Epithelial cell of esophagus (primary cell): ENCODE measurements around the gene TMEM131L.
"Not testable (repeated sequence)": the region's sequence is repeated elsewhere in the genome, so short reads cannot be mapped to it uniquely, and the experiment has no call there.

ENCODE experiments used
- DNase-seq: peaks from one replicate; pipeline ENCODE4 v3.0.0; 2010; ENCODE audit warnings: low read depth
- H3K4me3 ChIP-seq: 2 replicates; pipeline ENCODE4 v1.5.1; 2011; ENCODE audit warnings: mild to moderate bottlenecking, low read length, control low read depth
- TF ChIP-seq, protein P1 (sequence below): IDR thresholded peaks from 2 replicates; pipeline ENCODE4 v1.5.1; 2011; ENCODE audit warnings: low read depth, mild to moderate bottlenecking, low read length, control low read depth, inconsistent platforms; ENCODE audit not compliant: insufficient read depth; ENCODE audit errors: missing control alignments

The TMEM131L gene

GRCh38 chr4:153543351-153543750, 77.2 kb downstream of the TMEM131L start:
- TF ChIP-seq, protein P1, sequence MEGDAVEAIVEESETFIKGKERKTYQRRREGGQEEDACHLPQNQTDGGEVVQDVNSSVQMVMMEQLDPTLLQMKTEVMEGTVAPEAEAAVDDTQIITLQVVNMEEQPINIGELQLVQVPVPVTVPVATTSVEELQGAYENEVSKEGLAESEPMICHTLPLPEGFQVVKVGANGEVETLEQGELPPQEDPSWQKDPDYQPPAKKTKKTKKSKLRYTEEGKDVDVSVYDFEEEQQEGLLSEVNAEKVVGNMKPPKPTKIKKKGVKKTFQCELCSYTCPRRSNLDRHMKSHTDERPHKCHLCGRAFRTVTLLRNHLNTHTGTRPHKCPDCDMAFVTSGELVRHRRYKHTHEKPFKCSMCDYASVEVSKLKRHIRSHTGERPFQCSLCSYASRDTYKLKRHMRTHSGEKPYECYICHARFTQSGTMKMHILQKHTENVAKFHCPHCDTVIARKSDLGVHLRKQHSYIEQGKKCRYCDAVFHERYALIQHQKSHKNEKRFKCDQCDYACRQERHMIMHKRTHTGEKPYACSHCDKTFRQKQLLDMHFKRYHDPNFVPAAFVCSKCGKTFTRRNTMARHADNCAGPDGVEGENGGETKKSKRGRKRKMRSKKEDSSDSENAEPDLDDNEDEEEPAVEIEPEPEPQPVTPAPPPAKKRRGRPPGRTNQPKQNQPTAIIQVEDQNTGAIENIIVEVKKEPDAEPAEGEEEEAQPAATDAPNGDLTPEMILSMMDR: no peak
- no peak for DNase-seq
- no peak overlapping the region for H3K4me3 ChIP-seq

DNA sequence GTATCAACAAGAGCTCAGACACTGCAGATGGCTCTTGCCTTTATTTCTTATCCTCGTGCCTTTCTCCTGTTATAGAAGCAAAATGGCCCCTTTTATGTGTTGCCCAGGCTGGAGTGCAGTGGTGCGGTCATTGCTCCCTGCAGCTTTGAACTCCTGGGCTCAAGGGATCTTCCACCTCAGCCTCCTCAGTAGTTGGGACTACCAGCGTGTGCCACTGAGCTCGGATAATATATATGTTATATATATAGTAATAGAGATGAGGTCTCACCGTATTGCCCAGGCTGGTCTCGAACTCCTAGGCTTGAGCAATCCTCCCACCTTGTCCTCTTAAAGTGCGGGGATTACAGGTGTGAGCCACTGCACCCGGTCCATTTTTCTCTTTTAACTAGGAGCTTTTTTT, 79.7 kb downstream of the TMEM131L start:
- H3K4me3 ChIP-seq: no peak overlapping the region
- DNase-seq: no peak
- TF ChIP-seq, protein P1: no peak

- no peak for DNase-seq
- no peak overlapping the region for H3K4me3 ChIP-seq
- TF ChIP-seq, protein P1: no peak
These were observed 80.1 kb downstream of the TMEM131L start for GRCh38 chr4:153546280-153546679.

DNA sequence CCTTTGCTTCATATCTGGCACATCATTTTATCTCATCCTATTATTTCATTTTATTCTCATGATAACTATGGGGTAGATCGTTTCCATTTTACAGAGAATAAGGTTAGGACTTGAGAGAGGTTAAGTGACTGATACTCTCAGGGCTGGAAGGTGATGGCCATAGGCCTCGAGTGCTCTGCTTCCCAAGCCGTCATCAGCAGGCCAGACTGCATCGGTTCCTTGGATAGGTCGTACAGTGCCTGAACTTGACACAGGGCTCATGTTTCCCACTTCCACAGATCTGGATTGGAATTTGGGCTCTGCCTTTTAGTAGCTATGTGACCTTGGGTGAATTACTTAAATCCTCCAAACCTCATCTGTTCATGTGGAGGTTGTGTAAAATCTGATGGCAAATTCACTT, 81.4 kb downstream of the TMEM131L start:
- TF ChIP-seq, protein P1: no peak
- no peak overlapping the region for H3K4me3 ChIP-seq
- no peak for DNase-seq

DNA sequence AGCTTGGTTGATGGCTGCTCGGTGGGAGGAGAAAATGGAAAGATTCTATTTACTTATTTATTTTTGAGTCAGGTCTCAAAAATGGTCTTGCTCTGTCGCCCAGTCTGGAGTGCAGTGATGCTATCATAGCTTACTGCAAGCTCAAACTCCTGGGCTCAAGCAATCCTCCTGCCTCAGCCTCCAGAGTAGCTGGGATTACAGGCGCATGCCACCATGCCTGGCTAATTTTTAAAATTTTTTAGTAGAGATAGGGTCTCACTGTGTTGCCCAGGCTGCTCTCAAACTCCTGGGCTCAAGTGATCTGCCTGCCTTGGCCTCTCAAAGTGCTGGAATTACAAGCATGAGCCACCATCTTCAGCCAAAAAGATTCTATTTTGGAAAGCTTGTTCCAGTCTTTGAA, 82.7 kb downstream of the TMEM131L start:
- not testable (repeated sequence) for H3K4me3 ChIP-seq, DNase-seq

- no peak for DNase-seq
- no peak overlapping the region for H3K4me3 ChIP-seq
- TF ChIP-seq, protein P1: no peak
These were observed 83.2 kb downstream of the TMEM131L start for GRCh38 chr4:153549405-153549804.

DNA sequence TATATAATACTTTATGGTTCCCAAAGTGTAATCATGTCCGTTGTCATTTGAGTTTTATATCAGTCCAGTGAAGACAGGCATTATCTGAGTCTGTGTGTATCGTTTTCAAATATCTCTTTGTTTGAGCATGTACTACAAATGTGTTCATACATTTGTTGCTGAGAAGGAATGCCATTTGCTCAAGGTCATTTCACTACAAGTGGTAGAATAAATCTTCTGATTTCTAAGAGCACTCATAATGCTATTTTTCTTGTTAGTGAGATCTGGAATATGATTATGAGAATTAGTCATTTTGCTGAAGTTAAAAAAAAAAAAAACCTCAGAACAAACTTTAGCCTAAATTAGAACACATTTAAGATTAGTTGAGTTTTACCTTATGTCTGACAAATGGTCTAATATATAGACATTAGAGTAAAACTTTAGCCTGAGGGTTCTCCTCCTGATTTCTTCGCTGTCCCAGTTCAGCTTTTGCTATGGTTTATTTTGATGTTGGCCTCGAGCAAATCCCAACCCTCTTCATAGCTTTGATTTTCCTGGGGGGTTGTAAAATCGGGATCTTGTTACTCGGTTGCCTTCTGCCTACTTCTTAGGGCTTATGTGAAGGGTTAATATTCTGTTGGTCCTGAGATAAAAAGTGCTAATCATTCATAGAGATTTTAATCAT, 87.1 kb downstream of the TMEM131L start:
- no peak overlapping the region for H3K4me3 ChIP-seq
- no peak for DNase-seq
- TF ChIP-seq, protein P1: no peak
